Bronchial epithelial cell (primary cell): Measurements from ENCODE around the gene B3GALT5. TPM values are rescaled to one million over a fixed set of nuclear protein-coding genes. Genes with fewer than 3 reads are reported as not detected.

Source experiments
- DNase-seq: peaks from one replicate; pipeline ENCODE4 v3.0.0-alpha.2; 2010; ENCODE audit warnings: low read depth
- FAIRE-seq: peaks from 2 replicates; lab custom pipeline; 2011; peaks lifted over from hg19 to GRCh38; lab: Jason Lieb, UNC
- H3K27me3 ChIP-seq: 2 replicates; pipeline ENCODE4 v1.5.1; 2011; ENCODE audit warnings: low read length; ENCODE audit not compliant: control insufficient read depth, insufficient read depth
- H3K36me3 ChIP-seq: 2 replicates; pipeline ENCODE4 v1.5.1; 2011; ENCODE audit warnings: low read length; ENCODE audit not compliant: control insufficient read depth, insufficient read depth
- H3K4me3 ChIP-seq: 2 replicates; pipeline ENCODE4 v1.5.1; 2011; ENCODE audit warnings: mild to moderate bottlenecking, low read depth, low read length, control low read depth
- CTCF ChIP-seq: IDR thresholded peaks from 2 replicates; pipeline ENCODE4 v1.5.1; 2011; ENCODE audit warnings: mild to moderate bottlenecking, moderate library complexity, low read length, control low read depth, inconsistent platforms; ENCODE audit not compliant: insufficient read depth, severe bottlenecking
- total RNA-seq: library from RNA; depleted of rRNA; stranded (reverse); fragments of >200 nt; gene quantifications from 2 replicates; pipeline ENCODE4 v1.2.1, GENCODE V29; 2014

B3GALT5 gene
- total RNA-seq, 1 donor from 2014 or later = under 0.01 TPM

DNA sequence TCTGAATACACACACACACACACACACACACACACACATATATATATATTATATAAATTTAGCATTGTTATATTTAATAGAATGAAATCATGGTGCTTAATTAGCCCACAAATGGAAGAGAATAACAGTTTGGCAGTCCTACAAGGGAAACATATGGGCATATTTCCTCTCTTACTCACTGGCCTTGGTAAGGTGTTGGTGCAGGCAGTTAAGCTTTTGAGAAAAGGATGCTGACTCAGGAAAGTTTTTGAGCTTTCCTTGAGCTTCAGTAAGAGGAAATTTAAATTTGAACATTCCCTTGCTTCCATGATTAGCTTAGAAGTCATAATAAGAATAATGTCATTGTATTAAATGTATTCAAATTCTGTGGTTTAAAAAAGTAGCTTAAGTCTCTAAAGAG, 37.0 kb upstream of the B3GALT5 start:
- FAIRE-seq (no peak), DNase-seq (peak; percentile 60)
- no peak overlapping the region for H3K4me3 ChIP-seq

GRCh38 chr21:39576518-39577128, 36.1 kb upstream of the B3GALT5 start:
- Histone ChIP-seq H3K27me3 (no peaks in the 10 kb centered on the region), H3K4me3 (no peak overlapping the region), H3K36me3 (no peaks in the 10 kb centered on the region)
- TF ChIP-seq CTCF = no peak
- DNase-seq (no peak), FAIRE-seq (no peak)

More for the DNA sequence above, 37.0 kb upstream of the B3GALT5 start:
- TF ChIP-seq CTCF = no peak
- no peaks in the 10 kb centered on the region for H3K27me3 ChIP-seq
- no peaks in the 10 kb centered on the region for H3K36me3 ChIP-seq

DNA sequence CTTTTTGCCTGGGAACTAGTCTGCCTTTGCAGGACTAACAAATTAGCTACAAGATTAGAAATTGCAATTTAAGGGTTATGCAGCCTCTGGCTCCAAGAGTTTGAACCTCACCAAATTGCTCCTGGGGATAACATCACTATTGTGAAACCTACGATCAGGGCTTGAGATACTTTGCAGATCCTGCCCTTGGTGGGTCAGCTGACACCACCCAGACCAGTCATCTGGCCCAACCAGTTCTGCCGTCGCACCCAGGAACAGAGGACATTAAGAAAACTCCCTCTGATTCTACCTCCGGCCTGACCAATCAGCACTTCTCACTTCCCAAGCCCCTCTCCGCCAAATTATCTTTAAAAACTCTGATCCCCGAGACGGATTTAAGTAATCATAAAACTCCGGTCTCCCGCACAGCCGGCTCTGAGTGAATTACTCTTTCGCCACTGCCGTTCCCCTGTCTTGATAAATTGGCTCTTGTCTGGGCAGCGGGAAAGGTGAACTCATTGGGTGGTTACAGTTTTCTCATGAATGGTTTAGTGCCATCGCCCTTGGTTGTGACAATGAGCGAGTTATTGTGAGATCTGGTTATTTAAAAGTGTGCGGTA, 32.9 kb upstream of the B3GALT5 start:
- DNase-seq (no peak), FAIRE-seq (no peak)
- no peak for TF ChIP-seq CTCF
- Histone ChIP-seq H3K4me3 (no peak overlapping the region), H3K27me3 (no peaks in the 10 kb centered on the region), H3K36me3 (no peaks in the 10 kb centered on the region)

GRCh38 chr21:39580744-39581143, 32.0 kb upstream of the B3GALT5 start:
- Histone ChIP-seq H3K4me3 (no peak overlapping the region), H3K36me3 (no peaks in the 10 kb centered on the region), H3K27me3 (no peaks in the 10 kb centered on the region)
- no peak for TF ChIP-seq CTCF
- DNase-seq = no peak
- no peak for FAIRE-seq

- TF ChIP-seq CTCF = no peak
- Histone ChIP-seq H3K27me3 (no peaks in the 10 kb centered on the region), H3K36me3 (no peaks in the 10 kb centered on the region), H3K4me3 (no peak overlapping the region)
- DNase-seq (no peak), FAIRE-seq (no peak)
Observed at GRCh38 chr21:39581414-39581813, 31.3 kb upstream of the B3GALT5 start.
